Occipital lobe (tissue), 2 donors: ENCODE results near the gene AP4M1. TPM values are rescaled to one million over a fixed set of nuclear protein-coding genes. Genes with fewer than 3 reads are reported as not detected.
A peak's percentile ranks its signal among the peaks of the same experiment; 100 is the strongest.

ENCODE experiments used
- DNase-seq: peaks from one replicate; lab custom pipeline; 2025; lab: John Stamatoyannopoulos, UW
- total RNA-seq: library from RNA; depleted of rRNA; stranded (reverse); fragments of >200 nt; gene quantifications from one replicate; pipeline ENCODE4 v1.2.3, GENCODE V29; 2014

AP4M1 gene, protein sequence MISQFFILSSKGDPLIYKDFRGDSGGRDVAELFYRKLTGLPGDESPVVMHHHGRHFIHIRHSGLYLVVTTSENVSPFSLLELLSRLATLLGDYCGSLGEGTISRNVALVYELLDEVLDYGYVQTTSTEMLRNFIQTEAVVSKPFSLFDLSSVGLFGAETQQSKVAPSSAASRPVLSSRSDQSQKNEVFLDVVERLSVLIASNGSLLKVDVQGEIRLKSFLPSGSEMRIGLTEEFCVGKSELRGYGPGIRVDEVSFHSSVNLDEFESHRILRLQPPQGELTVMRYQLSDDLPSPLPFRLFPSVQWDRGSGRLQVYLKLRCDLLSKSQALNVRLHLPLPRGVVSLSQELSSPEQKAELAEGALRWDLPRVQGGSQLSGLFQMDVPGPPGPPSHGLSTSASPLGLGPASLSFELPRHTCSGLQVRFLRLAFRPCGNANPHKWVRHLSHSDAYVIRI
- 27.1 TPM for total RNA-seq

DNA sequence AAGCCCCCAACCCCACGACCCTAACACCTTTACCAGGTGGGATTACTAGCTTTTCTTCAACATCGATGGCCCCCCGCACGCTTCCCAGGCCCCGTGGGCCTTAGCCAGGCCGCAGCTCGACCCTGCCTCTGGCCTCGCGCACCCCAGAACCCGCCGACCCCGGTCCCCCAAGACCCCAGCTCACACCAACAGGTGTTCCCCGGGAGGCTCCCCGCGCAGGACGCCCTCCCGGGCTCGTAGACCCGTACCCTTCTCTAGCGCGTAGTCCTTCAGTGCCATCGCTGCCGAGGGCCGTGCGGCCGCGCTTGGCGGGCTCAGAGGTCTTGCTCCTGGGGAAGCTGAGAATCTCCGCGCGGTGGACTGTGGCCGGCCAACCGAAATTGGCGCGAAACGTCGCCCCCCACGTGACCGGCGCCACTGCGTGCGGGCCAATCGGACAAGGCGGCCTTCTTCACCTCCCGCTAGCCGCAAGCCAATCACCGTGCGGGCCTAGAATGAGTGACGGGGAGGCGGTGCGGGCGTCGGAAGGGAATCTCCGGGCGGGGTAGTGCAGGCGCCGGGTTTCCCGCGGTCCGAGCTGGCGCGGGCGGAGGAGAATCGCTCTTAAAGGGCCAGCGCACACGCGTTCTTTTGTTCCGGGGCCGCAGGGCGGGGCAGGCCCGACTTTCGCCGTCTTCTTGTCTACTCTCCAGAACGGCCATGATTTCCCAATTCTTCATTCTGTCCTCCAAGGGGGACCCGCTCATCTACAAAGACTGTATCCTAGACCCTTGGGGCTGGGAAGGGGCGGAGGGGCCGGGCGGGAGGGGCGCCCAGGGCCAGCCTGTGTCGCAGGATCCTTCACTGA, at the start of gene AP4M1, which contains the start of gene MCM7:
TSS of gene AP4M1 (plus strand) at position 628 of the 847 bp plus-strand sequence. CDS start at position 700, 72 bp downstream.
TSS of gene MCM7 (minus strand) at position 382 of the 847 bp plus-strand sequence. CDS start at position 279, 103 bp downstream.
- peak; percentile 99 for DNase-seq

- peak; percentile 36 for DNase-seq
Measured at GRCh38 chr7:100053215-100053614, 48.2 kb upstream of the AP4M1 start.

- DNase-seq = no peak
Measured at GRCh38 chr7:100057006-100057405, 44.4 kb upstream of the AP4M1 start.

- no peak for DNase-seq
Measured at GRCh38 chr7:100059251-100059739, 42.1 kb upstream of the AP4M1 start.

DNA sequence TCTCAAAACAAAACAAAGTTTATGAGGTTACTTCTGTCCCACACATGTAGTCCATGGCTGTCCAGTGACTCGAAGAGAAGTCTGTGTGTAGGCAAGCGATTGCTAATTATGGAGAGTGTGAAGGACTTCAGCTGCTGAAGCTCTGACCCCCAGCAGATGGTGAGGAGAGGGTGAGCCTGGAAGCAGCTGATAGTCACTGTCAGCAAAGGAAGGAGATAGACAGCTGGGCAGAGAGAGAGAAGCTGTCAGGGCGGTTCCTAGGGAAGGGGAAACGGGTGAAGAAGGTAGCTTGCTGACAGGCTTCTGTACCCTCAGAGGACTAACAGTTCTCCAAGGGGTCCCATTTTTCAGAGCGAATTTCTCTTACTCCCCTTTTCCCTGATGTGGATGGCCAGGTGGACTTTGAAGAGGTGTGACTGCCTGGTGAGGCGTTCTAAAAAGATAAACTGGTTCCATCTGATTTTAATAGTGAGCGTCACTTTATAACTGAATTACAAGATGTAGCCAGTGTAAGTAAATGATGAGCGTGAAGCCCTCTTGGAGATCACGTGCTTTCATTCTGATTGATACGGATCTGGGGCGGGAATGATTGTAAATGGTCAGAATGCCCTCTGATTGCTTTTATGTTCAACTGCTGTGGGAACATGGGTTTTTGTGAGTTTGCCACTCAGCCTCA, 39.8 kb upstream of the AP4M1 start:
- no peak for DNase-seq

DNA sequence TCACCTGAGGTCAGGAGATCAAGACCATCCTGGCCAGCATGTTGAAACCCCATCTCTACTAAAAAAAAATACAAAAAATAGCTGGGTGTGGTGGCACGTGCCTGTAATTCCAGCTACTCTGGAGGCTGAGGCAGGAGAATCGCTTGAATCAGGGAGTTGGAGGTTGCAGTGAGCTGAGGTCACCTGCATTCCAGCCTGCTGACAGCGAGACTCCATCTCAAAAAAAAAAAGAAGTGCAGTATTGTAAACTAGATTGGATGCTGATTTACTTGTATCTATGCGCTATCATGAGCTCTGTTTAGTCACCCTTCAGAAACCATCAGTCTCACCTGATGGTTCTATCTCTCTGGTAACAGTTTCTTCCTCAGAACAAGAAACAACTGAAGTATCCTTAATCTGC, 38.1 kb upstream of the AP4M1 start:
- DNase-seq = no peak

DNA sequence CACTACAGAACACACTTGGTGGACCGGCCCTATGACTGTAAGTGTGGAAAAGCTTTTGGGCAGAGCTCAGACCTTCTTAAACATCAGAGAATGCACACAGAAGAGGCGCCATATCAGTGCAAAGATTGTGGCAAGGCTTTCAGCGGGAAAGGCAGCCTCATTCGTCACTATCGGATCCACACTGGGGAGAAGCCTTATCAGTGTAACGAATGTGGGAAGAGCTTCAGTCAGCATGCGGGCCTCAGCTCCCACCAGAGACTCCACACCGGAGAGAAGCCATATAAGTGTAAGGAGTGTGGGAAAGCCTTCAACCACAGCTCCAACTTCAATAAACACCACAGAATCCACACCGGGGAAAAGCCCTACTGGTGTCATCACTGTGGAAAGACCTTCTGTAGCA, 37.3 kb upstream of the AP4M1 start:
- no peak for DNase-seq

DNA sequence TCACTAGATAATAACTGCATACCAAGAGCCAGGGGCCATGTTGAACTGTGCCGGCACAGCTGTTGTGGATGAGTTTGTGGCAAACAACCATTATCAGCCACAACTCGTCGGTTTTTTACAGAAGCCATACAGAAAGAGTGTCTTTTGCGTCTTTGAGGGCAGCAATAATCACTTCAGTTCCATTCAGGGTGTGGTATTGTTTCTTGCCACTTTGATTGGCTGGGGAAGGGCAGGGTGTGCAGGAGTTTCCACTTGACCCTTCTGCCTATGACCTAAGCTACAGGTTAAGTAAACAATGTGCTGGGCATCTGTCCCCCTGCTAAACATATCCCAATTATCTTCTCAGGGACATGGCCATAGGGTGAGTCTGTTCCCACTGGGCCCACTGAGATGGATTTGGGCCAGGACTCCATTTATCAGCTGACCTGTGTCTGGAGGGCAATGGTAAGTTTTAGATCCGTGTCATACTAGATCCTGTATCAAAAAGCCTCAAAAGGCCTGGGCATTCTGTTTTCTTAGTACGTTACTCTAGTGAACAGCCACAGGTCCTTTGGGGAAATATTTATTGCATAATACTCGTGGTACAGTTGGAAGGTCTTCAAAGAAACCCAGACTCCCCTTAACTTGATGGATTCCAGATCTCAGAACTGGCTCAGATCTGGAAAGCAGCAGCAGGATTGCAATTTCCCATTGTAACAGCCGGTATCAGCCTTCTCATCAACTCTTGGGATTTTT, 35.8 kb upstream of the AP4M1 start:
- DNase-seq = no peak

GRCh38 chr7:100066953-100067352, 34.5 kb upstream of the AP4M1 start:
- no peak for DNase-seq

- no peak for DNase-seq
Measured at GRCh38 chr7:100069991-100070390, 31.5 kb upstream of the AP4M1 start.

DNA sequence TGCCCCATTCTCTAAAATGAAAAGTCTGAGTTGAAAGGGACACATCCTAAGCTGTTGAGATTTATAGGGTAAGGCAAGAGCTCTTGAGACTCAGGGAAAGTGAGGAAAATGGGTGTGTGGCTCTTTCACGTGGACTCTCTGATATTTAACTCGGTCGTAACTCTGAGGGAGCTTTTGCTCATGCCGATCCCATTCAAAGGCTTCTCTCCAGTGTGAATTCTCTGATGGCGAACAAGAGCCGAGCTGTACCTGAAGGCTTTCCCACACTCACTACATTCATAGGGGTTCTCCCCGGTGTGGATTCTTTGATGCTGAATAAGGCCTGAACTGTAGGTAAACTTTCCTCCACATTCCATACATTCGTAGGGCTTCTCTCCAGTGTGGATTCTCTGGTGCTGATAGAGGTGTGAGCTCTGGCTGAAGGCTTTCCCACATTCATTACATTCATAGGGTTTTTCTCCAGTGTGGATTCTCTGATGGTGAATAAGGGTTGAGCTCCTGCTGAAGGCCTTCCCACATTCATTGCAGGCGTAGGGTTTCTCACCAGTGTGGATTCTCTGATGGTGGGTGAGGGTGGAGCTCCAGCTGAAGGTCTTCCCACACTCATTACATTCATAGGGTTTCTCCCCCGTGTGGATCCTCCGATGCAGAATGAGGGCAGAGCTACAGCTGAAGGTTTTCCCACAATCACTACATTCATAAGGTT, 30.3 kb upstream of the AP4M1 start:
- DNase-seq = no peak

DNA sequence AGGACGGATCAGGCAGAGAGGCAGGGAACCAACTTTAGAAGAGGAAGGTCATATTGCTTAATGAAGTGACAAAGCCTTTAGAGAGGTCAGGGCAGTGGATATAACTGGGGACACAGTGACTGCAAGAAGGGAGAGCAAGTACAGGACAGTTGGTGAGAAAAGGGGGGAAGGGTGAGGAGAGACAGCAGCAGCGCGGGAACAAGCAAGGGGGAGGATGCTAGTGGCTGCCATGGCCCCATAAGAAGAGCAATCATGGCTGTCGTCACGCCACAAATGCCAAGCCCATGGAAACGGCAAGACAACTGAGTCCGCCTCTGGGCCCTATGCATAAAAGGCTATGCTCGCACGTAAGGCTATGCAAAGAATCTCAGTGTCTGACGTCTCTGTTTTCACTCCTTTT, 29.0 kb upstream of the AP4M1 start:
- DNase-seq = no peak

GRCh38 chr7:100074841-100075240, 26.6 kb upstream of the AP4M1 start:
- no peak for DNase-seq

GRCh38 chr7:100075418-100075817, 26.0 kb upstream of the AP4M1 start:
- DNase-seq = no peak

DNA sequence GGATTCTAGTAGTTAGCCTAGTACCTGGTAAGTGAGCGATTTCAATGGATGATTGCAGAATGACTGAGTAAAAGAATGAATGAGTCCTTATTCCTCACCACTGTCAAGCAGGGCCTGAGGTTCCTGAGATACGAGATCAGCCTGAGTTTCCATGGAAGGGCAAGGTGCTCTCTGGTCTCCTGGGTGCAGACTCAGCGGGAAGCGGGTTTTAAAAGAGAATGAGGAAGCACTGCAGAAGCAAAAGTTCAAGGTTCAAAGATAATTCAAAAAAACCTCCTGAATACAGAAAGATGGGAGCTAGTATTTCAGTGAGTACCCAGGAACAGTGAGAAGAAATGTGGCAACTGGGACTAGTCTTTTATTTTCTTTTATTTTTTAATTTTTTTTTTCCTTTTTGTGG, 24.2 kb upstream of the AP4M1 start:
- DNase-seq = no peak

DNA sequence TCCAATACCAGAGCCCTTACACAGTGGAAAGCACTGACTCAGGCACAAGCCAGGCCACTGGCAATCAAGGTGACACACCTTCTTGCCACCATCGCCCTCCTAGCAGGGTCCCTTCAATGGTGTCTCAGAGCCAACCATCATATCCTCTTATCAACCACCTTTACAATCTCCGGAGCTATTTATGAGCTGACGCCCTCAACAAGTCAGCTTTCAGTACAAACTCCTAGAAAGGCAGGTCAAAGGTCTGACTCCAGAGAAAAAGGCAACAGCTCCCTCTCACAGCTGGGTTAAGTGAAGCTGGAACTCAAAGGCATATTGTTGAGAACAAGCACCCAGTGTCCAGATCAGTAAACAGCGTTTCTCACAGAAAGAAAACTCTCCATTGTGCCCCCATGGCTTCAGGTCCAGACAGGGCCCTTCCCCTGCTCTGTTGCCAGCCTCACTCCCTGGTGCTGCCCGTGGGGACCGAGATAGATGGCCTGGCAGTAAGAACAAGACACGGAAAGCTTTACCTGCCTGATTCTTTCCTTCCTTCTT, 22.4 kb upstream of the AP4M1 start:
- DNase-seq = peak; percentile 52

DNA sequence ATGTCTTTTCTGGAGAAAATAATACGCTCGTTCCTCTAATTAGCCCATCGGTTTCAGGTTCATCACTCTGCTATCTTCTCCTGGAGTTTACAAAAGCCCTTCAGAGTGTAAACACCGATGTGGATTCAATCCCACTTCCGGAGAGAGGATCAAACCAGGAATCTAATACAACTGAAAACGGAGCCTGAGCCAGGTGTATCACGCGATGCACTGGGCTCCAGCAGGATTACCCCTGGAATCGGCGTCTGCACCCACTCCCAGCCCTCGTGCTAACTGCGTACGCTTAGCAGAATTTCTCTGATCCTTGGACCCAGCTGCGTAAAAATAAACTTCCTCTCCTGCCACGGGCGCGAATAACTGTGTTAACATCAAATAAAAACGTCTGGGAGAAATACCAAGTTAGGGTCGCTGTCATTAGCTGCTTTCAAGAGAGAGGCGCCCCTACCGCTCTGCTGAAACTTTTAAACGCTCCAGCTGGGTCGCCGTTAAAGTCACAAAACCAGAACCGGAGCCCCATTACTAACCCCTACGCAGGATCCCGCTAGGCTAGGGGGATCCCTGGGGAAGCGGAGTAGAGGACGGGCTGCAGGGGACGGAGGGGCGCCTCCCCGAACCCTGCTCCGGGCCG, 20.4 kb upstream of the AP4M1 start:
- no peak for DNase-seq

DNA sequence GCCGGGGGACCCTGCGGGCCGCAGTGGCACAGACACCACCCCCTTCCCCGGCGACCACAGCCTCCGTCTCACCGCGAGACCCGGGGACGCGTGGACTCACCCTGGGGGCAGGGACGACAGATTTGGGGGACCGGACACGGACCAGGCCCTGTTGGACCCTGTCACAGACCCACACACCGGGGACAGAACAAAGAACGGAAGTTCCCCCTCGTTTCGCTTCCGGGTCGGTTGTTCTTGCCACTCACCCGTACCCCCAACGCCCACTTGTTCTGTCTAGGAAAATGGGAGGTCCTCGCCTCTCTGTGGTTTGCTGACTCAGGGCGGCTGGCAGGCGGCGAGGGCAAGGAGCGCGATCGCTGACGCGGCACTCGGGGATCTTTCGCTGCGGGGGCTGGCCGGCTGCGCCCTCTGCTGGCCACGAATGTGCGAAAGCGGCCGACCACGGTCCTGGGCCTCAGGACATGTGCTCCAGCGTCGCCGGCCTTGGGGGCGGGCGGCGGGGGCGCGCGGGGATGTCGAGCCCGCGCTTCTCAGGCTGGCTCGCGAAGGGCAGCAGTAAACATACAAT, 19.8 kb upstream of the AP4M1 start, which contains the start of gene ZNF3:
TSS of gene ZNF3 (minus strand) at position 189 of the 568 bp plus-strand sequence. CDS start 4,366 bp downstream, outside the sequence.
- peak; percentile 98 for DNase-seq

- no peak for DNase-seq
Measured at GRCh38 chr7:100082978-100083377, 18.5 kb upstream of the AP4M1 start.
